Stomach smooth muscle (tissue), 2 donors: ENCODE measurements around the gene RBM8A.
A peak's percentile ranks its signal among the peaks of the same experiment; 100 is the strongest.

ENCODE experiments used
- H3K27ac ChIP-seq: one replicate; pipeline ENCODE4 v1.7.0; 2013; ENCODE audit warnings: mild to moderate bottlenecking, low read length, inconsistent platforms
- H3K27me3 ChIP-seq, 2 donors: one replicate each; pipeline ENCODE4 v1.7.0; 2013; ENCODE audit warnings: low read length in 2 of 2; ENCODE audit not compliant: insufficient read depth in 2 of 2, control insufficient read depth in 1 of 2
- H3K36me3 ChIP-seq, 2 donors: one replicate each; pipeline ENCODE4 v1.7.0; 2013; ENCODE audit warnings: low read length in 2 of 2; ENCODE audit not compliant: control insufficient read depth in 2 of 2, insufficient read depth in 2 of 2
- H3K4me1 ChIP-seq: one replicate; pipeline ENCODE4 v1.7.0; 2013; ENCODE audit warnings: low read length; ENCODE audit not compliant: control insufficient read depth, insufficient read depth
- H3K4me3 ChIP-seq, 2 donors: one replicate each; pipeline ENCODE4 v1.7.0; 2013; ENCODE audit warnings: low read length in 2 of 2
- H3K9ac ChIP-seq, 2 donors: one replicate each; pipeline ENCODE4 v1.7.0; 2013; ENCODE audit warnings: low read length in 2 of 2, mild to moderate bottlenecking in 1 of 2
- H3K9me3 ChIP-seq, 2 donors: one replicate each; pipeline ENCODE4 v1.7.0; 2013; ENCODE audit warnings: low read length in 2 of 2; ENCODE audit not compliant: control insufficient read depth in 2 of 2
- donor health status: healthy.
- donor health status: Pancreatic carcinoma.

RBM8A gene

DNA sequence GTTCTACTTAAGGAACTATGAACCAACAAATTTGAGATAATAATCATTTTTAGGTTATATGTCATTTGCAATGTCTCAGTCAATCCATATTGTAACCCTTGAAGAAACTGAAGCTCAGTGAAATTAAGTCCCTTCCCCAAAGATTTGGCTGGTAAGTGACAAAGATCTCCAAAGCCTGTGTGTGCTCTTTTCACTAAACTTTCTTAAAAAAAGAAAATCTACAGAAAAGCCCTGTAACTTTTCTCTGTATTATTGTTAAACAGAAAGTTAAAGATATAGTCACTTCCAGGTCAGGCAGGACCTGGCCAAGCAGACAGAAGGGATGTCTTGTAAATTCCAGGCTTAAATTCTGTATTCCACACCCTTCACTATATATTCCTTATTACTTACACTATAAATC is 29.1 kb upstream of the RBM8A start:
- H3K27ac ChIP-seq, result peak overlapping the region; percentile 92
- H3K9me3 ChIP-seq, result no peaks in the 10 kb centered on the region
- peak overlapping the region; percentile 84 for H3K9ac ChIP-seq
- peak overlapping the region; percentile 63 to 86 for H3K4me3 ChIP-seq
- no peaks in the 10 kb centered on the region for H3K27me3 ChIP-seq
- H3K4me1 ChIP-seq, result peaks cover 43% of the 10 kb centered on the region
- peaks cover 0 to 2% of the 10 kb centered on the region in 2 donors for H3K36me3 ChIP-seq

DNA sequence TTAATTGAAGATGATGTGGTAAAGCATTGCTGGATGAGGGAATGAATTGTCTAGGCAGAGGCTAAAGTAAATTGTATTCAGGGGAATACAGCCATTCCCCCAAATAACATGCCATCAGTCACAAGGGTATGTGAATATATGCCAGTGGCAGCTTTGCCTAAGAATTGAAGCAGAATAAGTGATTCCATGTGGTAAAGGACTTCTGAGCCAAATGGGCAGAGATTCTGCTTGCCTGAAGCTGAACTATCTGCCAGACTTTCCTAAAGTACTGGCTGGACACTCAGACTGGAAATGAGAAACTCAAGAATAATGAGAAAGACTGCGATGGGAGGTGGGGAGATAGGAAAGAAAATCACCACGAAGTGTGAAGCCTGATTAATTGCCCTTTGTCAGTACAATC is 28.2 kb upstream of the RBM8A start:
- Histone ChIP-seq H3K4me1 (peaks cover 38% of the 10 kb centered on the region), H3K27ac (peak overlapping the region; percentile 92), H3K9ac (peak overlapping the region; percentile 38 to 84), H3K36me3 (peaks cover 2 to 3% of the 10 kb centered on the region in 2 donors), H3K9me3 (no peaks in the 10 kb centered on the region), H3K27me3 (no peaks in the 10 kb centered on the region), H3K4me3 (peak overlapping the region; percentile 63 to 86)

DNA sequence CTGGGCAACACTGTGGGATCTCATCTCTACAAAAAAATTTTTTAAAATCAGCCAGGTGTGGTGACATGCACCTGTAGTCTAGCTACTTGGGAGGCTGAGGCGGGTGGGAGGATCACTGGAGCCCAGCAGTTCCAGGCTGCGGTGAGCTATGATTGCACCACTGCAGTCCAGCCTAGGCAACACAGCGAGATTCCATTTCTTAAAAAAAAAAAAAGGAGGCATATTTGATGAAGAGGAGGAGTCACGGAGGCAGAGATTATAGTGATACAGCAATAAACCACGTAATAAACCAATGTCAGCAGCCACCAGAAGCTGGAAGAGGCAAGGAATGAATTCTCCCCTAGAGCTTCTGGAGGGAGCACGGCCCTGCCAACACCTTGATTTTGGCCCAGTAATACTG is 26.6 kb upstream of the RBM8A start:
- Histone ChIP-seq H3K27ac (no peak overlapping the region), H3K4me1 (peaks cover 32% of the 10 kb centered on the region), H3K9ac (no peak overlapping the region), H3K9me3 (no peaks in the 10 kb centered on the region), H3K36me3 (peaks cover 2 to 4% of the 10 kb centered on the region in 2 donors), H3K4me3 (no peak overlapping the region), H3K27me3 (no peaks in the 10 kb centered on the region)

DNA sequence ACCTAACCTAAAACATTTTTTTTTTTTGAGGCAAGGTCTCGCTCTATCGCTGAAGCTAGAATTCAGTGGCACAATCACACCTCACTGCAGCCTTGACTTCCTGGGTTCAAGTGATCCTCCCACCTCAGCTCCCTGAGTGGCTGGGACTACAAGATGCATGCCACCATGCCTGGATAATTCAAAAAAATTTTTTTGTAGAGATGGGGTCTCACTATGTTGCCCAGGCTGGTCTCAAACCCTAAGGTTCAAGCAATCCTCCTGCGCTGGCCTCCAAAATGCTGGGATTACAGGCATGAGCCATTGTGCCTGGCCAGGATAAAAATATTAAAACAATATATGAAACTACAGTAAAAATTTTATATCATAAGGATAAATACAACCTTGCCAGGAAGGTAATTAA is 25.6 kb upstream of the RBM8A start:
- Histone ChIP-seq H3K36me3 (peaks cover 2 to 9% of the 10 kb centered on the region in 2 donors), H3K4me1 (peaks cover 28% of the 10 kb centered on the region), H3K27me3 (no peaks in the 10 kb centered on the region), H3K9me3 (no peaks in the 10 kb centered on the region), H3K4me3 (no peak overlapping the region), H3K9ac (no peak overlapping the region), H3K27ac (no peak overlapping the region)

DNA sequence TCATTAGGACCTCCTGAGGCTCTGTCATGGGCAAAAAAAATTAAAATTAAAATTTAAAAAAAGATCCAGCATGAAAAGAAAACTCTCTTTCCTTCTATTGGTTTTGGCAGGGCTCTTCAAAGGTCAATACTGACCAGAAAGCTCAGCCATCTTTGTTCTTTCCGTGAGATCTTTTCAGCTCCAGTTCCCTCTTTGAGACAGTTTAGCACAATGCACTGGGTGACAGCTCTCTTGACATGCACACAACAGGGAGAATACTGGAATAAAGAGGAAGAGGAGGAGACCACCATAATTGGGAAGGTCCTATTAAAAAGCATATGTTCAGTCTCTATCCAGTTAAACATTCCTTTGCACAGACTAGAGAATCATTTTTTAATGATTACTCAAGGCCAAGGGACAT is 24.2 kb upstream of the RBM8A start:
- Histone ChIP-seq H3K9ac (no peak overlapping the region), H3K4me1 (peaks cover 26% of the 10 kb centered on the region)

DNA sequence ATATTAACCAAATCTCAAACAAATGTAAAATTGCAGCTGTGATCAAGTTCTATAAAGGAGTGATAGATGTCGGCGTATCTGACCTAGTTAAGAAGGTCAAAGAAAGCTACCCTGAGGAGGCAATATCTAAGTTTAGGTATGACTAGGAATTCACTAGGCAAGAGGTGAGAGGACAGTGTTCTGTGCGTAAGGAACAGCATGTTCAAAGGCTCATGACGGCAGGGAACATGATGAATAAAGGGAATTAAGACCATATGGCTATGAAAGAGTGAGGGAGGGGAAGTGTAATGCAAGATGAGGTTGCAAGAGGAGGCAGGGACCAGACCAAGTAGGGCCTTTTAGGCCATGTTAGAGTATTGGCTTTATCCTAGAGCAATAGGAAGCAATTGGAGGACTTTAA is 21.9 kb upstream of the RBM8A start:
- Histone ChIP-seq H3K36me3 (peaks cover 7 to 20% of the 10 kb centered on the region in 2 donors), H3K27me3 (no peaks in the 10 kb centered on the region), H3K4me3 (no peak overlapping the region), H3K4me1 (peaks cover 9% of the 10 kb centered on the region), H3K27ac (no peak overlapping the region), H3K9me3 (no peaks in the 10 kb centered on the region), H3K9ac (no peak overlapping the region)

More for the DNA sequence above, 24.2 kb upstream of the RBM8A start:
- no peak overlapping the region for H3K27ac ChIP-seq
- H3K27me3 ChIP-seq, result no peaks in the 10 kb centered on the region
- H3K36me3 ChIP-seq, result peaks cover 7 to 17% of the 10 kb centered on the region in 2 donors
- no peaks in the 10 kb centered on the region for H3K9me3 ChIP-seq
- no peak overlapping the region for H3K4me3 ChIP-seq

DNA sequence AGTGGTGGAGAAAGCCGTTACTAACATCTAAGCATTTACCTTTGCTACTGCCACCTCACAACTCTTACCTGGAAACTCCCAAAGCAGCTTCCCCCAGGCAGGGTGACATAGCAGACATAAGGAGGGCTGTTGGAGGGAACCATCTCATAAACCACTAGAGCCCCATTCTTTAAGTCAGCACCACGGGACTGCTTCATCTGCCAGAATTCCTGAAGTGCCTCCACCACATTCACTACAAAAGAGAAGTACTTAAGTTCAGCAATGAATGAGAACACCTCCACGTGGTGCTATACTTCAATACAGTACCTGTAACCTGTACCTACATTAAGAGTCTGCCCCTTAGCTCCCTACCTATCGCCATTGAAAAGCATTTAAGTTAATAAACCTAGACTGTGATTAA is 20.3 kb upstream of the RBM8A start:
- Histone ChIP-seq H3K9ac (no peak overlapping the region), H3K9me3 (no peaks in the 10 kb centered on the region), H3K36me3 (peaks cover 12 to 22% of the 10 kb centered on the region in 2 donors), H3K27ac (no peak overlapping the region), H3K4me3 (no peak overlapping the region), H3K4me1 (peaks cover 3% of the 10 kb centered on the region), H3K27me3 (no peaks in the 10 kb centered on the region)

DNA sequence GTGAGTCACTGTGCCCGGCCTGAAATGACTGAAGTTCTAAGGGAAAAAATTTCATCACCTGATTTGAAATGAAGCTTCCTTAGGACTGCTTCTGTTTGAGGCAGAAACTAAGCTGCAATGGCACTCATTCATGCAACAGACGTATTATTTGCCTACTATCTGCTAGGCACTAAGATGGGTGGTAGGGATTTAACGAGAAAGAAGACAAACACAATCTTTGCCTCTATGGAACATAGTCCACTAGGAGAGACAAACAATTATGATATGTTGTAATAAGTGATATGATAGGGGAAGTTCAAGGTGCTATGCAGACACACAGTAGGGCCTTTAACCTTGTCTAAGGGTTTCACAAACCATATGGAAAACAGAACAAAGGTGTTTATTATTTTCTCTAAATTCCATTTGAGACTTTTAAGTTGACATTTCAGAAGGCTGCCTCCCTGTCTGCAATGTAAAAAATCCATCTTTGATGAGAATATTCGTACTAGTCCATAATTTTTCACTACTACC is 19.2 kb upstream of the RBM8A start:
- peaks cover 12 to 25% of the 10 kb centered on the region in 2 donors for H3K36me3 ChIP-seq

DNA sequence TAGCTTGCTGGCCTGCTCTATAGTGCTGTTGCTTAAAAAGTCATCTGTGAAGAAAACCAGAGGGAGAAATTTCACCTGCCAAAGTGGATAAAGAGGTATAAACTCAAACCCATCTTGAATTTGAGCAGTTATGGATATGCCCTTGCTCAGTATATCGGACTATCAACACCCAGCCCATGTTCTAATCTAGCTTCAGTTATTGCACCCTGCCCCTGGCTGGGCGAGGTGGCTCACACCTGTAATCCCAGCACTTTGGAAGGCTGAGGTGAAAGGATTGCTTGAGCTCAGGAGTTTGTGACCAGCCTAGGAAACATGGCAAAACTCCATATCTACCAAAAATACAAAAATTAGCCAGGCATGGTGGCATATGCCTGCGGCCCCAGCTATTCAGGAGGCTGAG is 17.2 kb upstream of the RBM8A start:
- H3K4me3 ChIP-seq, result no peak overlapping the region
- peaks cover 13 to 21% of the 10 kb centered on the region in 2 donors for H3K36me3 ChIP-seq
- H3K9ac ChIP-seq, result no peak overlapping the region
- no peak overlapping the region for H3K27ac ChIP-seq
- no peaks in the 10 kb centered on the region for H3K27me3 ChIP-seq
- H3K4me1 ChIP-seq, result no peaks in the 10 kb centered on the region
- no peaks in the 10 kb centered on the region for H3K9me3 ChIP-seq

More for the DNA sequence above, 19.2 kb upstream of the RBM8A start:
- Histone ChIP-seq H3K9ac (no peak overlapping the region), H3K4me3 (no peak overlapping the region), H3K27me3 (no peaks in the 10 kb centered on the region), H3K27ac (no peak overlapping the region), H3K4me1 (peaks cover 3% of the 10 kb centered on the region), H3K9me3 (no peaks in the 10 kb centered on the region)

DNA sequence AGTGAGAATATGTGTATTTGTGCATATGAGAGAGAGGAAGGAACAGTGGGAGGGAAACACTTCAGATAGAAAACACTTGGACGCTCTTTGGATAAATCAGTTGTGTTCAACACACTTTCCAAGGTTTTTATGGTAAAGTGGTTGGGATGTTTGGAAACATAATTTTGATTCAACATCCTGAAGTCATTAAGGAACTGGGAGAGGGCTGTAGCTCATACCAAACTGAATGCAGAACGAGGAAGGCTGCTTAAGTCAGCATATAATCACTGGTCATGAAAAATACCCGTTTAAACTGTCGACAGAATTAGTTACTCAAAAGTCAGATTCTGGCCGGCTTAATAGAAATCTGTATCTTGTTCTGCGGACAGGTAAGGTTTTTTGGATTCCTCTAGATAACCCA is 15.6 kb upstream of the RBM8A start:
- no peak overlapping the region for H3K9ac ChIP-seq
- no peaks in the 10 kb centered on the region for H3K27me3 ChIP-seq
- no peaks in the 10 kb centered on the region for H3K4me1 ChIP-seq
- H3K36me3 ChIP-seq, result peaks cover 13 to 16% of the 10 kb centered on the region in 2 donors
- no peak overlapping the region for H3K4me3 ChIP-seq
- no peaks in the 10 kb centered on the region for H3K9me3 ChIP-seq
- no peak overlapping the region for H3K27ac ChIP-seq

DNA sequence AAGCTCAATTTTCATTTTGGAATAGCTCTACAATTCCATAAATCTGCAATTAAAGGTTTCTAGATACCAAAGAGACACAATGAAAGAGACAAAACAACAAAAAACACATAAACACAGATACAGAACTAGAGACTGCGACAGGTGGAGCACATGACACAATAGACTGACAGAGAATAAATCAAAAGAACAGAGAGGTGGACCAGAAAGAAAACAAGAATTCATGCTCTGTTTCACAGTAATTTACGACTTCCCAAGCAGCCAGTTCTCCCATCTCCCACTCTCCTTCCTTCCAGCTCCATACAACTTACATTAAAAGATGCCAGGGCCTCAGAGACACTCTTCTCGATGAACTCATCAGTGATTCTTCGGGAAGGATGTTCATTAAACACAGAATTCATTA is 15.1 kb upstream of the RBM8A start:
- Histone ChIP-seq H3K4me3 (no peak overlapping the region), H3K36me3 (peaks cover 16 to 17% of the 10 kb centered on the region in 2 donors), H3K27ac (no peak overlapping the region)

More for the DNA sequence above, 15.1 kb upstream of the RBM8A start:
- Histone ChIP-seq H3K4me1 (no peaks in the 10 kb centered on the region), H3K27me3 (no peaks in the 10 kb centered on the region), H3K9me3 (no peaks in the 10 kb centered on the region), H3K9ac (no peak overlapping the region)
